Measurements from ENCODE around the gene SUPT6H.

GRCh38 chr17:28712705-28713415 is 50.9 kb downstream of the SUPT6H start:
- TF ChIP-seq REST (tag by site-specific recombination; IDR thresholded peaks at IDR 0.05) (no peak), KLF9 (tag by site-specific recombination; IDR thresholded peaks at IDR 0.05; ENCODE audit: low read depth) (no peak)
